HEK293 (cell line): ENCODE measurements around the gene TACR2.

Experiments
- CTCF ChIP-seq: fragments of 450-650 bp; formaldehyde crosslinking; IDR thresholded peaks from 2 replicates; pipeline ENCODE4 v1.5.1; 2016; ENCODE audit warnings: missing biosample characterization, missing genetic modification characterization
- PRDM2 ChIP-seq: fragments of 450-650 bp; formaldehyde crosslinking; IDR thresholded peaks from 2 replicates; pipeline ENCODE4 v1.5.1; 2016; ENCODE audit warnings: missing biosample characterization, missing genetic modification characterization, borderline replicate concordance
- REST ChIP-seq: fragments of 450-650 bp; formaldehyde crosslinking; IDR thresholded peaks from 2 replicates; pipeline ENCODE4 v1.5.1; 2016; ENCODE audit warnings: missing biosample characterization, missing genetic modification characterization
- YY1 ChIP-seq: fragments of 450-650 bp; formaldehyde crosslinking; IDR thresholded peaks from 2 replicates; pipeline ENCODE4 v1.5.1; 2018; ENCODE audit warnings: missing biosample characterization, missing genetic modification characterization
- ZNF214 ChIP-seq: fragments of 450-650 bp; formaldehyde crosslinking; IDR thresholded peaks from 2 replicates; pipeline ENCODE4 v1.5.1; 2017; ENCODE audit warnings: missing biosample characterization, mild to moderate bottlenecking, missing genetic modification characterization, borderline replicate concordance
- ZNF223 ChIP-seq: fragments of 450-650 bp; formaldehyde crosslinking; IDR thresholded peaks from 2 replicates; pipeline ENCODE4 v1.5.1; 2016; ENCODE audit warnings: missing biosample characterization, missing genetic modification characterization
- ZNF274 ChIP-seq, 2 experiments: fragments of 200-500 bp in 1 of 2; fragments of 450-650 bp in 1 of 2; sonication (Bioruptor generic) in 1 of 2; formaldehyde crosslinking in 1 of 2; IDR thresholded peaks; 2 replicates each; pipeline versions ENCODE4 v1.5.1 to v1.6.1; 2014 to 2016; ENCODE audit warnings: borderline replicate concordance in 1 of 2, inconsistent platforms in 1 of 2, low read length in 1 of 2, missing biosample characterization in 1 of 2, missing genetic modification characterization in 1 of 2
- ZNF777 ChIP-seq: fragments of 450-650 bp; formaldehyde crosslinking; IDR thresholded peaks from 2 replicates; pipeline ENCODE4 v1.5.1; 2017; ENCODE audit warnings: missing biosample characterization, missing genetic modification characterization, borderline replicate concordance
- ZNF785 ChIP-seq: fragments of 450-650 bp; formaldehyde crosslinking; IDR thresholded peaks from 2 replicates; pipeline ENCODE4 v1.5.1; 2016; ENCODE audit warnings: missing biosample characterization, missing genetic modification characterization
- ZSCAN4 ChIP-seq: fragments of 450-650 bp; formaldehyde crosslinking; IDR thresholded peaks from 2 replicates; pipeline ENCODE4 v1.5.1; 2017; ENCODE audit warnings: missing biosample characterization, missing genetic modification characterization
- TF ChIP-seq, protein P1 (sequence below): fragments of 450-650 bp; IDR thresholded peaks from 2 replicates; pipeline ENCODE4 v1.5.1; 2018; ENCODE audit warnings: missing biosample characterization, missing genetic modification characterization
- TF ChIP-seq, protein P2 (sequence below): sonication (generic); formaldehyde crosslinking; IDR thresholded peaks from 2 replicates; pipeline ENCODE4 v1.8.1; 2022; ENCODE audit warnings: mild to moderate bottlenecking, moderate library complexity, missing genetic modification reagents

GRCh38 chr10:69451209-69451783 is 34.6 kb upstream of the TACR2 start, which contains the start of gene TSPAN15:
- no peak for TF ChIP-seq YY1 (tag by site-specific recombination)
- TF ChIP-seq, protein P1, sequence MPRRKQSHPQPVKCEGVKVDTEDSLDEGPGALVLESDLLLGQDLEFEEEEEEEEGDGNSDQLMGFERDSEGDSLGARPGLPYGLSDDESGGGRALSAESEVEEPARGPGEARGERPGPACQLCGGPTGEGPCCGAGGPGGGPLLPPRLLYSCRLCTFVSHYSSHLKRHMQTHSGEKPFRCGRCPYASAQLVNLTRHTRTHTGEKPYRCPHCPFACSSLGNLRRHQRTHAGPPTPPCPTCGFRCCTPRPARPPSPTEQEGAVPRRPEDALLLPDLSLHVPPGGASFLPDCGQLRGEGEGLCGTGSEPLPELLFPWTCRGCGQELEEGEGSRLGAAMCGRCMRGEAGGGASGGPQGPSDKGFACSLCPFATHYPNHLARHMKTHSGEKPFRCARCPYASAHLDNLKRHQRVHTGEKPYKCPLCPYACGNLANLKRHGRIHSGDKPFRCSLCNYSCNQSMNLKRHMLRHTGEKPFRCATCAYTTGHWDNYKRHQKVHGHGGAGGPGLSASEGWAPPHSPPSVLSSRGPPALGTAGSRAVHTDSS: no peak
- no peak for TF ChIP-seq ZSCAN4 (tag by site-specific recombination)
- no peak for TF ChIP-seq ZNF223 (tag by site-specific recombination)
- TF ChIP-seq PRDM2 (tag by site-specific recombination): no peak
- 0 out of 2 replicates have a peak, but pooled peaks have one; percentile 32 for TF ChIP-seq CTCF
- TF ChIP-seq ZNF274 (IDR thresholded peaks at IDR 0.05; ENCODE audit: low read length): no peak
- no peak for TF ChIP-seq ZNF274 (tag by site-specific recombination; IDR thresholded peaks at IDR 0.05; ENCODE audit: borderline replicate concordance)
- no peak for TF ChIP-seq ZNF777 (tag by site-specific recombination)
- TF ChIP-seq, protein P2, sequence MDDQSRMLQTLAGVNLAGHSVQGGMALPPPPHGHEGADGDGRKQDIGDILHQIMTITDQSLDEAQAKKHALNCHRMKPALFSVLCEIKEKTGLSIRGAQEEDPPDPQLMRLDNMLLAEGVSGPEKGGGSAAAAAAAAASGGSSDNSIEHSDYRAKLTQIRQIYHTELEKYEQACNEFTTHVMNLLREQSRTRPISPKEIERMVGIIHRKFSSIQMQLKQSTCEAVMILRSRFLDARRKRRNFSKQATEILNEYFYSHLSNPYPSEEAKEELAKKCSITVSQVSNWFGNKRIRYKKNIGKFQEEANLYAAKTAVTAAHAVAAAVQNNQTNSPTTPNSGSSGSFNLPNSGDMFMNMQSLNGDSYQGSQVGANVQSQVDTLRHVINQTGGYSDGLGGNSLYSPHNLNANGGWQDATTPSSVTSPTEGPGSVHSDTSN (CRISPR knock-in tag): peak; percentile 98
- TF ChIP-seq ZNF785 (tag by site-specific recombination): no peak
- TF ChIP-seq ZNF214: no peak
- no peak for TF ChIP-seq REST (tag by site-specific recombination)
